ENCODE measurements around the gene TOPAZ1.
A peak's percentile ranks its signal among the peaks of the same experiment; 100 is the strongest.

TOPAZ1 gene

DNA sequence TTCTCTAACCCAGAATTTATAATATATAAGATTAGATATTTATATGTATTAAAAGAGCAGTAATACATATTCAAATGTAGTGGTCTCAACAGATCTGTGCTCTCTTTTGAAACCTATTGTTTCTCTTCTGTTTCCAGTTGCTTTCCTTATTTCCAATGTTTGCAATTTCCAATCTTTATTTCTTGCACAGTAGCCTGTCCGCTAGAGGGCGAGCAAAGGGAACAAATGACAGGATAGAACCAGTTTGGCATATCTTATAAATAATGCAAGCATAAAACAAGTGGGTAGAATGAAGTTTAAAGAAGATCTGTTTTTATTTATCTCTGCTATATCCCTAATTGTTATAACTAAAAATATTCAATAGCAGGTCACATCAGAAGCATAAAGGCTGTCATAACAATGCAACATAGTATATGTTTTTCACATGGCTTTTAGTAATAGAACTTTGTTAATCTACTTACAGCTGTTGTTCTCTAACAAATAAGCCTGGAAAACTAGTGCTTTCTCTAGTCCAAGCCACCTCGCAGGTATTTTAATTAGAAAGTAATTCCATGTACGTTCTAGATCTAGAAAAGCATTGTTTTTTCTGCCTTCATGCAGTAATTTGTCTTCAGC, 81.8 kb downstream of the TOPAZ1 start:
- TF ChIP-seq CTCF (IDR thresholded peaks at IDR 0.05; ENCODE audit: low read depth, low read length, missing control alignments) = peak; percentile 77
- H3K4me3 ChIP-seq (replicated peaks; ENCODE audit: low read depth, low read length) = no peak overlapping the region

GRCh38 chr3:44324584-44324983, 82.9 kb downstream of the TOPAZ1 start:
- H3K4me3 ChIP-seq (replicated peaks; ENCODE audit: low read depth, low read length) = no peak overlapping the region
- DNase-seq (ENCODE audit: extremely low read depth, low read depth) = no peak
- no peak for TF ChIP-seq CTCF (IDR thresholded peaks at IDR 0.05; ENCODE audit: low read depth, low read length, missing control alignments)

More for the DNA sequence above, 81.8 kb downstream of the TOPAZ1 start:
- peak; percentile 35 for DNase-seq (ENCODE audit: extremely low read depth, low read depth)

- no peak overlapping the region for H3K4me3 ChIP-seq (replicated peaks; ENCODE audit: low read depth, low read length)
- TF ChIP-seq CTCF (IDR thresholded peaks at IDR 0.05; ENCODE audit: low read depth, low read length, missing control alignments) = no peak
- DNase-seq (ENCODE audit: extremely low read depth, low read depth) = no peak
Measured at GRCh38 chr3:44326019-44326418, 84.3 kb downstream of the TOPAZ1 start.

GRCh38 chr3:44326515-44326914, 84.8 kb downstream of the TOPAZ1 start:
- no peak overlapping the region for H3K4me3 ChIP-seq (replicated peaks; ENCODE audit: low read depth, low read length)
- no peak for DNase-seq (ENCODE audit: extremely low read depth, low read depth)
- no peak for TF ChIP-seq CTCF (IDR thresholded peaks at IDR 0.05; ENCODE audit: low read depth, low read length, missing control alignments)

- TF ChIP-seq CTCF (IDR thresholded peaks at IDR 0.05; ENCODE audit: low read depth, low read length, missing control alignments) = no peak
- H3K4me3 ChIP-seq (replicated peaks; ENCODE audit: low read depth, low read length) = no peak overlapping the region
- DNase-seq (ENCODE audit: extremely low read depth, low read depth) = no peak
Measured at GRCh38 chr3:44329946-44330345, 88.3 kb downstream of the TOPAZ1 start.

DNA sequence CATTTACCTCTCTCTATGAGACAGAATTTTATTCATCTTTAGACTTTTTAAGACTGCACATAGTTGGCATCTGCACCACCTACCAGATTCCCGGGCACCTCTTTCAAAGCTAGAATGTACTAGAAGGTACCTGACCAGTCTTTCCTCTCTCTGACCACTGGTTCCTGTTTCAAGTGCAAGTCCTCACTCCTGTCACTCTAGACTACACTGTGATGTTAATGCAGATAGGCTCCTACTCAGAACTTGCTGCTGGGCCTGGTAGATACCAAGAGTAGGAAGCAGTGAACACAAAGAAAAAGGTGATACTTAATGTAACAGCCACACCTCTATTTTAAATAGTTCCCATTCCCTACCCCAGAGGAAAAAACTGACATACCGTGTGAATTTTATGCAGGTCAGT, 88.8 kb downstream of the TOPAZ1 start:
- TF ChIP-seq CTCF (IDR thresholded peaks at IDR 0.05; ENCODE audit: low read depth, low read length, missing control alignments) = no peak
- no peak for DNase-seq (ENCODE audit: extremely low read depth, low read depth)
- H3K4me3 ChIP-seq (replicated peaks; ENCODE audit: low read depth, low read length) = no peak overlapping the region

GRCh38 chr3:44334326-44334725, 92.6 kb downstream of the TOPAZ1 start:
- no peak for DNase-seq (ENCODE audit: extremely low read depth, low read depth)
- no peak for TF ChIP-seq CTCF (IDR thresholded peaks at IDR 0.05; ENCODE audit: low read depth, low read length, missing control alignments)
- no peak overlapping the region for H3K4me3 ChIP-seq (replicated peaks; ENCODE audit: low read depth, low read length)
